Measurements from ENCODE around the gene PPARD. TPM values are rescaled to one million over a fixed set of nuclear protein-coding genes. Genes with fewer than 3 reads are reported as not detected.

Gene PPARD
- total and polyA plus RNA-seq, 2 experiments from 2014 or later: 17.1 to 34.0 TPM

DNA sequence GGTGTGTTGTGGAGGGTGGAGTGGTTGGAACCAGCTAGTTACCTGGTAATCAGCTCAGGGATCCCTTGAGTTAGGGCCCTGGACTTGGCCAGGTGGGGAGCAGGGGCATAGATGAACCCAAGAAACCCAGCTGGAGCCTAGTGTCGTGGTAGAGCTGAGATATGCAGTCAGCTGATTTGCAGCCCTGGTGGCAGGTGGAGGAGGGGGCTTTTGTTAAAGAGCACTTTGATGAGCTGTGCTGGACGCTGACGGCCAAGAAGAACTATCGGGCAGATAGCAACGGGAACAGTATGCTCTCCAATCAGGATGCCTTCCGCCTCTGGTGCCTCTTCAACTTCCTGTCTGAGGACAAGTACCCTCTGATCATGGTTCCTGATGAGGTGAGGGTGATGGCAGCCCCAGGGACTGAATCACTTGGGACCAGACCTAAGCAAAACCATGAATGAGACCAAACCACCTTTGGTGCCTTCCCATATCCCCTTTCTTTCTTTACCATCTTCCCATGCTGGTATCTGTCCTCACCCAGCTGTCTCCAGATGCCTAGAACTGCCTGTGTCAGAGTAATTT is 32.0 kb upstream of the PPARD start:
- H3K27me3 ChIP-seq: peaks cover 4% of the 10 kb centered on the region
- H3K9me3 ChIP-seq (ENCODE audit: low read depth): no peaks in the 10 kb centered on the region
- DNase-seq (ENCODE audit: low read depth in 1 of 2, low spot score in 1 of 2): no peak
- no peak overlapping the region for H3K27ac ChIP-seq
- no peaks in the 10 kb centered on the region for H3K4me1 ChIP-seq (ENCODE audit: low read depth)
- TF ChIP-seq CTCF (IDR thresholded peaks at IDR 0.05; ENCODE audit: low read depth, low read length): no peak
- H3K36me3 ChIP-seq: no peaks in the 10 kb centered on the region
- no peak overlapping the region for H3K4me3 ChIP-seq

- TF ChIP-seq CTCF (IDR thresholded peaks at IDR 0.05; ENCODE audit: low read depth, low read length): no peak
- no peak for DNase-seq (ENCODE audit: low read depth in 1 of 2, low spot score in 1 of 2)
- no peak overlapping the region for H3K4me3 ChIP-seq
- no peaks in the 10 kb centered on the region for H3K4me1 ChIP-seq (ENCODE audit: low read depth)
- peaks cover 10% of the 10 kb centered on the region for H3K27me3 ChIP-seq
- no peaks in the 10 kb centered on the region for H3K9me3 ChIP-seq (ENCODE audit: low read depth)
- no peaks in the 10 kb centered on the region for H3K36me3 ChIP-seq
- no peak overlapping the region for H3K27ac ChIP-seq
These were observed 30.8 kb upstream of the PPARD start for GRCh38 chr6:35311390-35312075.

- Histone ChIP-seq H3K27me3 (peaks cover 17% of the 10 kb centered on the region), H3K4me1 (ENCODE audit: low read depth) (no peaks in the 10 kb centered on the region), H3K36me3 (no peaks in the 10 kb centered on the region), H3K9me3 (ENCODE audit: low read depth) (no peaks in the 10 kb centered on the region), H3K27ac (no peak overlapping the region), H3K4me3 (no peak overlapping the region)
- TF ChIP-seq CTCF (IDR thresholded peaks at IDR 0.05; ENCODE audit: low read depth, low read length): no peak
- no peak for DNase-seq (ENCODE audit: low read depth in 1 of 2, low spot score in 1 of 2)
These were observed 30.1 kb upstream of the PPARD start for GRCh38 chr6:35312076-35312800.

DNA sequence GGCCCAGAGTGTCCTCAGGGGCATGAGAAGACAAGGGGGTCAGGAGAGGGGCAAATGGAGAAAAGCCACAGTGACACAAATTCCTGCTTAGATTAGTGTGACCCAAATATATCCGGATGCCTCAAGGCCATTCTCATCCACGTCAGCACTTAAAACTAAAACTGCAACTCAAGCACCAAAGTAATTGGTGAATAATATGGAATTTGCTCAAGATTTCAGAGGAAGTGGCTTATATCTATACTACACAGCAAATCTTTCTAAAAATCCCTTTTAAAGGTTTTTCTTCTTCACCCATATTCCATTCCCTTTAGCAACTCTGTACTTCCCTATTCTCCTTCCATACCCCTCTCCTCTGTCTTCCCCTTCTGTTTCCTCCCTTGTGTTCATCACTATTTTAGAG is 29.6 kb upstream of the PPARD start:
- H3K27me3 ChIP-seq: peaks cover 19% of the 10 kb centered on the region
- H3K27ac ChIP-seq: no peak overlapping the region
- TF ChIP-seq CTCF (IDR thresholded peaks at IDR 0.05; ENCODE audit: low read depth, low read length): no peak
- DNase-seq (ENCODE audit: low read depth in 1 of 2, low spot score in 1 of 2): no peak
- no peak overlapping the region for H3K4me3 ChIP-seq
- no peaks in the 10 kb centered on the region for H3K9me3 ChIP-seq (ENCODE audit: low read depth)
- no peaks in the 10 kb centered on the region for H3K36me3 ChIP-seq
- no peaks in the 10 kb centered on the region for H3K4me1 ChIP-seq (ENCODE audit: low read depth)

DNA sequence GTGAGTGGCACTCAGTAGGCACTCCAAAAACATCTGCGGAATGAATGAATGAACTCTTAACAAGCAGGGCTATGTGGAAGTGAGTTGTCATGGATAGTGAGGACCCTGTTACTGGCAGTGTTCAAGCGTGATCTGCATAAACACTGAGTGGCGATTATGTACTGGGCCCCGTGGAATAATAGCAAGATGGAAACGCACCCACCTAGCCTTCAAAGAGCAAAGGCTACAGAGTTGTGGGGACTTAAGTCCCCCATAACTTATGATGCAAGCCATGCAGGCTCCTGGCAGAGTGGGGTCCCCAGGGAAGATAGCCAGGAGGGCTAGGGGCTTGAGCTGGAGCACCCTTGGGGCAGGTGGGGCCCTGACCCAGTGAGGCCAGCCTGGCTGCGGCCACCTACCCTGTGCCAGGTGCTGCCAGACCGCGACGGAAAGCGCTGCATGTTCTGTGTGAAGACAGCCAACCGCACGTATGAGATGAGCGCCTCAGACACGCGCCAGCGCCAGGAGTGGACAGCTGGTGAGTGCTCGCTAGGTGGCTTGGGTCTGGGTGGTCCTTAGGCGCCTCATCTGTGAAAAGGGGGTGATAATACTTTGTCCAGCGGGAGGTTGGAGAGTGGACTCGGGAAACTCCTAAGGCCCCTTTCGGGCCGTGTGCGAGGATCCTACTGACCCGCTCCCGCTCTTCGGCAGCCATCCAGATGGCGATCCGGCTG is 24.7 kb upstream of the PPARD start:
- no peak for DNase-seq (ENCODE audit: low read depth in 1 of 2, low spot score in 1 of 2)
- Histone ChIP-seq H3K27me3 (peaks cover 19% of the 10 kb centered on the region), H3K27ac (no peak overlapping the region), H3K36me3 (no peaks in the 10 kb centered on the region), H3K4me1 (ENCODE audit: low read depth) (no peaks in the 10 kb centered on the region), H3K9me3 (ENCODE audit: low read depth) (no peaks in the 10 kb centered on the region), H3K4me3 (peak overlapping the region; percentile 55)
- TF ChIP-seq CTCF (IDR thresholded peaks at IDR 0.05; ENCODE audit: low read depth, low read length): no peak

Data from cardiac muscle cell (in vitro differentiated cells and primary cell).